Cardiac muscle cell (in vitro differentiated cells and primary cell): ENCODE results near the gene INTS1. TPM values are rescaled to one million over a fixed set of nuclear protein-coding genes. Genes with fewer than 3 reads are reported as not detected.

ENCODE experiments used
- DNase-seq, 2 donors: peaks; one replicate each; pipeline versions ENCODE4 v3.0.0 to v3.0.0-alpha.2; 2010 to 2017; ENCODE audit warnings: low read depth in 1 of 2, low spot score in 1 of 2
- H3K27ac ChIP-seq: fragments of 200-600 bp; sonication (generic); 2 replicates; pipeline ENCODE4 v1.5.1; 2016
- H3K27me3 ChIP-seq: fragments of 200-600 bp; sonication (generic); 2 replicates; pipeline ENCODE4 v1.6.0; 2016; ENCODE audit warnings: control low read depth
- H3K36me3 ChIP-seq: fragments of 200-600 bp; sonication (generic); 2 replicates; pipeline ENCODE4 v1.5.1; 2016; ENCODE audit warnings: control low read depth
- H3K4me1 ChIP-seq: fragments of 200-600 bp; sonication (generic); 2 replicates; pipeline ENCODE4 v1.8.1; 2017; ENCODE audit warnings: low read depth, mild to moderate bottlenecking, mixed run types
- H3K4me3 ChIP-seq: fragments of 200-600 bp; sonication (generic); 2 replicates; pipeline ENCODE4 v1.5.1; 2016; ENCODE audit warnings: mild to moderate bottlenecking
- H3K9me3 ChIP-seq: fragments of 200-600 bp; sonication (generic); 2 replicates; pipeline ENCODE4 v1.5.1; 2017; ENCODE audit warnings: low read depth, mild to moderate bottlenecking, control low read depth
- CTCF ChIP-seq: IDR thresholded peaks from 2 replicates; pipeline ENCODE4 v1.5.1; 2012; ENCODE audit warnings: low read depth, mild to moderate bottlenecking, low read length
- polyA plus RNA-seq: library from polyadenylated mRNA; unstranded; fragments of >200 nt; fragmentation: Nextera tagmentation; extraction: Ambion mirVana; gene quantifications from 2 replicates; pipeline ENCODE4 v1.2.1, GENCODE V29; 2016
- total RNA-seq: library from RNA; depleted of rRNA; stranded (reverse); fragments of >200 nt; gene quantifications from 2 replicates; pipeline ENCODE4 v1.2.3, GENCODE V29; 2016

The INTS1 gene
- total and polyA plus RNA-seq, 2 experiments from 2014 or later: 54.5 to 132 TPM

- no peak overlapping the region for H3K4me3 ChIP-seq
- no peak overlapping the region for H3K27ac ChIP-seq
- TF ChIP-seq CTCF: no peak
- H3K27me3 ChIP-seq: peaks cover 5% of the 10 kb centered on the region
- H3K4me1 ChIP-seq: no peaks in the 10 kb centered on the region
- no peak for DNase-seq
- no peaks in the 10 kb centered on the region for H3K36me3 ChIP-seq
- H3K9me3 ChIP-seq: no peaks in the 10 kb centered on the region
Observed at GRCh38 chr7:1421946-1422345, 82.2 kb downstream of the INTS1 start.

GRCh38 chr7:1421020-1421790 lies 83.0 kb downstream of the INTS1 start:
- no peak overlapping the region for H3K27ac ChIP-seq
- TF ChIP-seq CTCF: no peak
- H3K9me3 ChIP-seq: no peaks in the 10 kb centered on the region
- no peak overlapping the region for H3K4me3 ChIP-seq
- H3K4me1 ChIP-seq: no peaks in the 10 kb centered on the region
- H3K36me3 ChIP-seq: no peaks in the 10 kb centered on the region
- DNase-seq: no peak
- peaks cover 12% of the 10 kb centered on the region for H3K27me3 ChIP-seq

Other genes starting within 250 kb of the INTS1 start
- 13.1 and 19.5 TPM in 2 replicates for gene MICALL2, start 44.9 kb downstream of the INTS1 start, total RNA-seq
- gene MICALL2, start 44.9 kb downstream of the INTS1 start, polyA plus RNA-seq: 17.5 and 22.0 TPM in 2 replicates
- gene MAFK, start 26.3 kb upstream of the INTS1 start, total RNA-seq: 15.6 and 16.2 TPM in 2 replicates
- 3.1 and 4.2 TPM in 2 replicates for gene MAFK, start 26.3 kb upstream of the INTS1 start, polyA plus RNA-seq
- gene TMEM184A, start 51.8 kb upstream of the INTS1 start, total RNA-seq: 2.8 and 3.0 TPM in 2 replicates
- gene TMEM184A, start 51.8 kb upstream of the INTS1 start, polyA plus RNA-seq: 0.75 and 2.1 TPM in 2 replicates
- 32.7 and 38.4 TPM in 2 replicates for gene PSMG3, start 65.6 kb upstream of the INTS1 start, total RNA-seq
- 39.2 and 41.2 TPM in 2 replicates for gene PSMG3, start 65.6 kb upstream of the INTS1 start, polyA plus RNA-seq
- gene ELFN1, start 165.9 kb upstream of the INTS1 start, total RNA-seq: 48.7 and 51.6 TPM in 2 replicates
- 8.9 and 13.4 TPM in 2 replicates for gene ELFN1, start 165.9 kb upstream of the INTS1 start, polyA plus RNA-seq